Fibroblast of skin of left biceps (primary cell): ENCODE measurements around the gene SLC22A6.

Experiments used
- DNase-seq, 2 experiments: peaks; one replicate each; pipeline ENCODE4 v3.0.0-alpha.2; 2013; ENCODE audit warnings: low read depth in 2 of 2

Gene SLC22A6

GRCh38 chr11:62931499-62932278 lies 53.1 kb downstream of the SLC22A6 start:
- DNase-seq: no peak

- no peak for DNase-seq
Observed at GRCh38 chr11:62930666-62931065, 54.1 kb downstream of the SLC22A6 start.

- DNase-seq: no peak
Observed at GRCh38 chr11:62930157-62930556, 54.6 kb downstream of the SLC22A6 start.

- DNase-seq: no peak
Observed at GRCh38 chr11:62928011-62928410, 56.8 kb downstream of the SLC22A6 start.

- no peak for DNase-seq
Observed at GRCh38 chr11:62926680-62927455, 57.9 kb downstream of the SLC22A6 start.
